Measurements from ENCODE around the gene MORC2. TPM values are rescaled to one million over a fixed set of nuclear protein-coding genes. Genes with fewer than 3 reads are reported as not detected.

Gene MORC2
- total RNA-seq: 10 to 100 TPM; 34.9 to 36.3 TPM
- 31.7 TPM for polyA plus RNA-seq (2013, experiment 1 of 2)
- polyA plus RNA-seq (2013, experiment 2 of 2): 36.8 TPM
- long read RNA-seq, experiment 1, partial matches to known transcripts: 3 of 7 reads
- long read RNA-seq, experiment 1, other reads (novel, unspliced or antisense): 4 of 7 reads
- long read RNA-seq, experiment 2, full-length matches to known transcripts: 48 of 86 reads
- long read RNA-seq, experiment 2, partial matches to known transcripts: 7 of 86 reads
- long read RNA-seq, experiment 2, other reads (novel, unspliced or antisense): 31 of 86 reads
- long read RNA-seq, experiment 3, full-length matches to known transcripts: 2 of 16 reads
- long read RNA-seq, experiment 3, partial matches to known transcripts: 10 of 16 reads
- long read RNA-seq, experiment 3, other reads (novel, unspliced or antisense): 4 of 16 reads
- long read RNA-seq, experiment 4, partial matches to known transcripts: 1 of 2 reads
- long read RNA-seq, experiment 4, other reads (novel, unspliced or antisense): 1 of 2 reads

GRCh38 chr22:30968015-30968923 lies at the start of gene MORC2:
Gene MORC2, minus strand, starts transcription at chr22:30968774. Its CDS starts 885 bp downstream, at chr22:30967889.
- Mint-ChIP-seq H3K4me1 (peaks cover 31% of the 10 kb centered on the region), H3K36me3 (ENCODE audit: low read depth) (peaks cover 56% of the 10 kb centered on the region)

GRCh38 chr22:31005535-31005934 lies 37.0 kb upstream of the MORC2 start:
- H3K4me1 ChIP-seq (ENCODE audit: control insufficient read depth, insufficient read depth, low read length): no peaks in the 10 kb centered on the region
- H3K27ac ChIP-seq (ENCODE audit: low read depth, low read length): no peak overlapping the region
- no peak for DNase-seq
- Mint-ChIP-seq H3K27me3 (ENCODE audit: insufficient read depth) (peaks cover 4% of the 10 kb centered on the region), H3K9me3 (peaks cover 13% of the 10 kb centered on the region), H3K27ac (no peak overlapping the region), H3K4me3 (no peak overlapping the region), H3K4me1 (no peaks in the 10 kb centered on the region), H3K36me3 (ENCODE audit: low read depth) (no peaks in the 10 kb centered on the region)
- no peaks in the 10 kb centered on the region for H3K36me3 ChIP-seq (ENCODE audit: control insufficient read depth, insufficient read depth, low read length)
- TF ChIP-seq CTCF (conservative IDR thresholded peaks at IDR 0.05): no peak
- no peak overlapping the region for H3K9ac ChIP-seq (ENCODE audit: extremely low read depth, low read length, poor library complexity, severe bottlenecking)
- no peak overlapping the region for H3K4me3 ChIP-seq (ENCODE audit: low read length)
- H3K9me3 ChIP-seq (ENCODE audit: control insufficient read depth, low read length): peaks cover 7% of the 10 kb centered on the region
- no peaks in the 10 kb centered on the region for H3K27me3 ChIP-seq (ENCODE audit: control insufficient read depth, insufficient read depth, low read length, poor library complexity, severe bottlenecking)

More at GRCh38 chr22:30968015-30968923, at the start of gene MORC2:
- no peaks in the 10 kb centered on the region for H3K27me3 ChIP-seq (ENCODE audit: control insufficient read depth, insufficient read depth, low read length, poor library complexity, severe bottlenecking)
- DNase-seq: peak; percentile 92
- peak within 1 kb of the TSS; percentile 97 for H3K4me3 ChIP-seq (ENCODE audit: low read length)
- Mint-ChIP-seq H3K9me3 (peaks cover 49% of the 10 kb centered on the region), H3K4me3 (peak within 1 kb of the TSS; percentile 85), H3K27me3 (ENCODE audit: insufficient read depth) (peaks cover 2% of the 10 kb centered on the region), H3K27ac (peak within 1 kb of the TSS; percentile 96)
- 16 to 47% methylated on average over 11 to 53 of the region's 53 CpGs for WGBS, 2 experiments (ENCODE audit: insufficient coverage in 1 of 2, insufficient read length in 1 of 2)
- H3K36me3 ChIP-seq (ENCODE audit: control insufficient read depth, insufficient read depth, low read length): peaks cover 49% of the 10 kb centered on the region
- TF ChIP-seq CTCF (conservative IDR thresholded peaks at IDR 0.05): no peak
- H3K4me1 ChIP-seq (ENCODE audit: control insufficient read depth, insufficient read depth, low read length): no peaks in the 10 kb centered on the region
- peak within 1 kb of the TSS; percentile 88 for H3K27ac ChIP-seq (ENCODE audit: low read depth, low read length)
- H3K9me3 ChIP-seq (ENCODE audit: control insufficient read depth, low read length): peaks cover 44% of the 10 kb centered on the region
- H3K9ac ChIP-seq (ENCODE audit: extremely low read depth, low read length, poor library complexity, severe bottlenecking): peak within 1 kb of the TSS; percentile 81

- WGBS, 2 experiments (ENCODE audit: insufficient coverage in 1 of 2, insufficient read length in 1 of 2): 90 to 93% methylated on average over 6 of the region's 6 CpGs
- H3K27ac Mint-ChIP-seq: no peak overlapping the region
Measured at GRCh38 chr22:31001124-31001770, 32.7 kb upstream of the MORC2 start.

More at GRCh38 chr22:31001124-31001770, 32.7 kb upstream of the MORC2 start:
- DNase-seq: no peak
- H3K36me3 Mint-ChIP-seq (ENCODE audit: low read depth): no peaks in the 10 kb centered on the region
- H3K4me3 Mint-ChIP-seq: no peak overlapping the region
- no peak for TF ChIP-seq CTCF (conservative IDR thresholded peaks at IDR 0.05)
- H3K4me1 ChIP-seq (ENCODE audit: control insufficient read depth, insufficient read depth, low read length): no peaks in the 10 kb centered on the region
- H3K4me3 ChIP-seq (ENCODE audit: low read length): no peak overlapping the region
- H3K27me3 Mint-ChIP-seq (ENCODE audit: insufficient read depth): peaks cover 4% of the 10 kb centered on the region
- H3K4me1 Mint-ChIP-seq: no peaks in the 10 kb centered on the region
- no peaks in the 10 kb centered on the region for H3K36me3 ChIP-seq (ENCODE audit: control insufficient read depth, insufficient read depth, low read length)
- peaks cover 7% of the 10 kb centered on the region for H3K9me3 ChIP-seq (ENCODE audit: control insufficient read depth, low read length)
- H3K27me3 ChIP-seq (ENCODE audit: control insufficient read depth, insufficient read depth, low read length, poor library complexity, severe bottlenecking): no peaks in the 10 kb centered on the region
- no peak overlapping the region for H3K27ac ChIP-seq (ENCODE audit: low read depth, low read length)
- H3K9ac ChIP-seq (ENCODE audit: extremely low read depth, low read length, poor library complexity, severe bottlenecking): no peak overlapping the region
- peaks cover 4% of the 10 kb centered on the region for H3K9me3 Mint-ChIP-seq

All from endodermal cell (in vitro differentiated cells).